LNCaP clone FGC (cell line): ENCODE results near the gene TP53I13.
A peak's percentile ranks its signal among the peaks of the same experiment; 100 is the strongest.

Experiments used
- DNase-seq: peaks from one replicate; pipeline ENCODE4 v3.0.0-alpha.2; 2011; ENCODE audit warnings: low read depth
- H3K4me3 ChIP-seq: 2 replicates; pipeline ENCODE4 v1.5.1; 2011; ENCODE audit warnings: mild to moderate bottlenecking, low read depth, low read length, control low read depth
- CTCF ChIP-seq: IDR thresholded peaks from 2 replicates; pipeline ENCODE4 v1.5.1; 2012; ENCODE audit warnings: mild to moderate bottlenecking; ENCODE audit not compliant: control insufficient read depth, insufficient read depth; ENCODE audit errors: extremely low read depth

The TP53I13 gene

GRCh38 chr17:29572691-29573557 lies 4.4 kb downstream of the TP53I13 start:
- DNase-seq, result no peak

GRCh38 chr17:29573558-29573869 lies 5.0 kb downstream of the TP53I13 start:
- no peak overlapping the region for H3K4me3 ChIP-seq
- no peak for DNase-seq
- TF ChIP-seq CTCF, result no peak

More at GRCh38 chr17:29572691-29573557, 4.4 kb downstream of the TP53I13 start:
- no peak overlapping the region for H3K4me3 ChIP-seq
- TF ChIP-seq CTCF, result 0 out of 2 replicates have a peak, but pooled peaks have one; percentile 20

DNA sequence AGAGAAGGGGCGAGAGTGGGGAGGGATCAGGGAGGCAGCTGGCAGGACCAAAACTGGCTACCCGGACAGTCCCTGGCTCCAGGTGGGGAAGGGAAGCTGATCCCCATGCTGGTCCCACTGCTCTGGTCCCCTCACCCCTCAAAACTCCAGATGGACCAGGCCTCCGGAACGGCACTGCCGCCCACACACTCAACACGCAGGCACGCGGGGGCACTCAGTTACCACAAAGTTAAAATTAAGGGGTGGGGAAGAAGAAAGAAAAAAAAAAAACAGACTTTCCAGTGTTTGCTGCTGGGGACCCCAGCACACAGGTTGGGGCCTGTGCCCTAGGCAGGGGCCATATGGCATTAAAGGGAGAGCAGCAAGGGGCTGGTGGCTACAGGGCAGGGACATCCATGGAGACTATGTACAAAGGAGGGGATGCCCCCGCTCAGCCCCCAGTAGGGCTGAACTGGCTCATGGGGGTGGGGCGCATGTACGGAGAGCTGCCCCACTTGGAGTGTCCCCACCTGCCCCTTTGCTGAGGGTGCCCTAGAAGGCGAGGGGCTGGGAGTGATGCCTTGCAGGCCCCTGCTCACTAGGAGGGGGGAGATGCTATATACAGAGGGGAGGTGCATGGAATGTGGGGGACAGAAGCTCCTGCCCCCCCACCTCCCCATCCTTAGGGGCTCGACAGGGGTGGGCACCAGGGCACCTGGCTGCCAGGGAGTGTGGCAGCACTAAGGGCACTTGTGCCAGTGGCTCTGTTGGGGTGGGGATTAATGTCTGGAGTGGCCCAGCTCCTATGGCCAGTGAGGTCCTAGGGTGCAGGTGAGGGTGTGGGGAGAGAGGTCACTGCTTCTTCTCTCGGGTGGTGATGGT lies 5.6 kb downstream of the TP53I13 start:
- TF ChIP-seq CTCF, result no peak
- H3K4me3 ChIP-seq, result no peak overlapping the region
- DNase-seq, result no peak

GRCh38 chr17:29574732-29575510 lies 6.4 kb downstream of the TP53I13 start:
- no peak for TF ChIP-seq CTCF
- DNase-seq, result no peak

GRCh38 chr17:29575511-29576213 lies 7.2 kb downstream of the TP53I13 start:
- no peak for DNase-seq
- TF ChIP-seq CTCF, result no peak
- no peak overlapping the region for H3K4me3 ChIP-seq

More at GRCh38 chr17:29574732-29575510, 6.4 kb downstream of the TP53I13 start:
- H3K4me3 ChIP-seq, result no peak overlapping the region
